ENCODE results near the gene ASB11. TPM values are rescaled to one million over a fixed set of nuclear protein-coding genes. Genes with fewer than 3 reads are reported as not detected.

Gene ASB11
- total RNA-seq, 1 donor = not detected

DNA sequence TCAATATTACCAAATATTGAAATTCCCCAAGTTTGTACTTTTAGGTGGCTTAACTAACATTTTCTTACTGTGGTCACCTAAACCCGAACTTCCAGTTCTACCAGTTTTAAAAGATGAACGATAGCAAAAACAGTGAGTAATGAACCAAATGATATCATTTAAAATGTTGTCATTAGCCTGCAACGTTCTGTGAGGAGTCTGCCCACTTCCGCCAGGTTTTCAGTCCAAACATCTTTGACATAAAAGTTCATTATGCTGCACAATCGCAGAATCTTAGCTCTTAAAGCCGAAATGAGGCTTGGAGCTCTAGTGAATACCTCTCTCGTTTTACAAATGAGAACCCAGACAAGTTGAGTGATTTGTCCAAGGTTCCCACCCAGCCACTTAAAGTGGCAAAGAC is 19.1 kb upstream of the ASB11 start:
- DNase-seq (ENCODE audit: low read depth) = peak; percentile 26
- TF ChIP-seq, protein P1, sequence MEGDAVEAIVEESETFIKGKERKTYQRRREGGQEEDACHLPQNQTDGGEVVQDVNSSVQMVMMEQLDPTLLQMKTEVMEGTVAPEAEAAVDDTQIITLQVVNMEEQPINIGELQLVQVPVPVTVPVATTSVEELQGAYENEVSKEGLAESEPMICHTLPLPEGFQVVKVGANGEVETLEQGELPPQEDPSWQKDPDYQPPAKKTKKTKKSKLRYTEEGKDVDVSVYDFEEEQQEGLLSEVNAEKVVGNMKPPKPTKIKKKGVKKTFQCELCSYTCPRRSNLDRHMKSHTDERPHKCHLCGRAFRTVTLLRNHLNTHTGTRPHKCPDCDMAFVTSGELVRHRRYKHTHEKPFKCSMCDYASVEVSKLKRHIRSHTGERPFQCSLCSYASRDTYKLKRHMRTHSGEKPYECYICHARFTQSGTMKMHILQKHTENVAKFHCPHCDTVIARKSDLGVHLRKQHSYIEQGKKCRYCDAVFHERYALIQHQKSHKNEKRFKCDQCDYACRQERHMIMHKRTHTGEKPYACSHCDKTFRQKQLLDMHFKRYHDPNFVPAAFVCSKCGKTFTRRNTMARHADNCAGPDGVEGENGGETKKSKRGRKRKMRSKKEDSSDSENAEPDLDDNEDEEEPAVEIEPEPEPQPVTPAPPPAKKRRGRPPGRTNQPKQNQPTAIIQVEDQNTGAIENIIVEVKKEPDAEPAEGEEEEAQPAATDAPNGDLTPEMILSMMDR (IDR thresholded peaks at IDR 0.05; ENCODE audit: insufficient read depth, low read length) = no peak
- H3K4me3 ChIP-seq (ENCODE audit: low read depth, low read length) = peak overlapping the region; percentile 75

DNA sequence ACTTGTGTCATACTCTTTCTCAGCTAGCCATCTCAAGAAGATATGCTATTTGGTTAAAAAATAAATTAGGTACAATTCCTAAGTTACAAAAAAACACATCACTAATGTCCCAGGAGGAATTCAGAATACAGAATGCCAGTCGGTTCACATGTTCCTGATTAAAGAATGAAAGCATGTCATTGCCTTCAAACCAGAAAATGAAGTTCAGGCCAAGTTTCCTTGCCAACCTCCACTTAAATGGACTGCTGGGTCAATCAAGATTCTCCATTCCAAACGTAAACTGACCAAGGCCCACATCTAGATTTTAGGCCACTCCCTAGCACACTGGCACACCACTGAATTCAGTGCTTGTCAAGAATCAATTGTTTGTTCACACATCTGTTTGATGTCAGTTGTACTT is 13.4 kb upstream of the ASB11 start:
- TF ChIP-seq, protein P1 (IDR thresholded peaks at IDR 0.05; ENCODE audit: insufficient read depth, low read length) = no peak
- H3K4me3 ChIP-seq (ENCODE audit: low read depth, low read length) = no peak overlapping the region
- DNase-seq (ENCODE audit: low read depth) = peak; percentile 13

DNA sequence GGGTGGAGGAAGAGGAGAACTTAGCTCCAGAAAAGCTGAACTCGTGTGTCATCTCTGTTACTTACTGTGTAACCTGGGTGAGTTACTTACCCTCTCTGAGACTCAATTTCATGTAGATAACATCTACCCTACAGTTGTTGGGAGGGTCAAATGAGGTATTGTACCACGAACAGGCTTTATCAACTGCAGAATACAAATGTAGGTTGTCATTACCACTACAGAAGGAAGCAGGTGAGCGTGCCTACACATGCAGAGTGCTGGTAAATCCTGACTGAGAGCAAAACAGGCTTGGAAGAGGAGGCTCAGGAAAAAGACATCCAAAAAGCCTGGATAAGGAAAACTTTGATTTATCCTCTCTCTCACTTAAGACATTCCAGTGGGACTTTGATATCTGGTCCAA is 12.7 kb upstream of the ASB11 start:
- H3K4me3 ChIP-seq (ENCODE audit: low read depth, low read length) = no peak overlapping the region
- no peak for DNase-seq (ENCODE audit: low read depth)
- TF ChIP-seq, protein P1 (IDR thresholded peaks at IDR 0.05; ENCODE audit: insufficient read depth, low read length) = no peak

DNA sequence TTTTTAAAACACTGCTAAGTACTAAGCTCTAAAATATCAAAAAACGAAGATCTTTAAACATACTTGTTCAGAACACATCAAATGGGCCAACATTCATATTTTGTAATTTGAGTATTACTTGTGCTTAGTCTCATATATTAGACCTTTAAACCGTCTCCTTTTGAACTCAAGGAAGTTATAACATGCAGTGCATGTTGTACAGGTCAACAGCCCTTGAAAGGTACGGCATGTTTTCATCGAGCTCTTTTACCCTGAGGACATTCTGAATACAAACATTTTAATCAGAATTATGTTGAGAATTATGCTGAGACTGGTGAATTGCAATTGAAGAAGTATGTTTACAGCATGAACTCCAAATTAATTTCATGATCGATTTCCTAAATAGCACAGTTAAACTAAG is 7.0 kb upstream of the ASB11 start:
- TF ChIP-seq, protein P1 (IDR thresholded peaks at IDR 0.05; ENCODE audit: insufficient read depth, low read length) = no peak
- H3K4me3 ChIP-seq (ENCODE audit: low read depth, low read length) = no peak overlapping the region

DNA sequence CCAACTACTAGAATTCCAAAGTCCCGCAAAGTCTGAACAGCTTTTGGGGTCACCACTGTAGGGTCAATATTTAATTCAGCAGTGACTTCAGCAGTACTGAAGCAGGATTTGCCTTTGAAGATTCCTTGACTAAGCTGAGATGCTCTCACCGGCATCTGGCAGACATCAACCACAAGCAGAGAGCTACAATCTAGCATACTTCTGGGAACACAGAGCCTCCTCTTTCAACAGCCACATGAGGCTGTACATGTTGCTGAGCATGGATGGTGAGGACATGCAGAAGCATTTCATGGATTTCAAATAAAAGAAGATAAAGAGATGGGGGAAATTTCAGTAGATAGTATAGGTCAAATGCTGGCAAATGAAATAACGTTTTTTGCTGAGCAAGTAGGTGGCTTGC is 6.6 kb upstream of the ASB11 start:
- no peak for DNase-seq (ENCODE audit: low read depth)
- TF ChIP-seq, protein P1 (IDR thresholded peaks at IDR 0.05; ENCODE audit: insufficient read depth, low read length) = no peak
- H3K4me3 ChIP-seq (ENCODE audit: low read depth, low read length) = no peak overlapping the region

More for the DNA sequence above, 7.0 kb upstream of the ASB11 start:
- no peak for DNase-seq (ENCODE audit: low read depth)

DNA sequence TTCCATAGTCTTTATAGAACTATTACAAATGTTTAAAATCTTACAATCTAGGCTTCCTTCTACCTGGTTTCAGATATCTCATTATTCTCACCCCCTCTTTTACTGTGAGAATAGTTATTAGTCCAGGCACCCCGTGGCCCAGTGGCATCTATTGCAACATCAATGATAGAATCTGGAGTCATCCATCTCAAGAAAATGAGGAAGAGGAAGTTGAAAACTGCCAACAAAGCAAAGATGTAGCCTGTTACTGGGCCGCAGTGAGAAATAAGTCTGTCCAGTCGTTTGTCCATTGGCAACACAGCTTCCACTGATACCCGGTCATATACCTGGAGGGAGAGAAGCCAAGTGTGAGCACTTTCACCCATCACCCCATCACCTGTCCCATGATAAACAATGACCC is 6.0 kb upstream of the ASB11 start:
- DNase-seq (ENCODE audit: low read depth) = no peak
- no peak overlapping the region for H3K4me3 ChIP-seq (ENCODE audit: low read depth, low read length)
- TF ChIP-seq, protein P1 (IDR thresholded peaks at IDR 0.05; ENCODE audit: insufficient read depth, low read length) = no peak

DNA sequence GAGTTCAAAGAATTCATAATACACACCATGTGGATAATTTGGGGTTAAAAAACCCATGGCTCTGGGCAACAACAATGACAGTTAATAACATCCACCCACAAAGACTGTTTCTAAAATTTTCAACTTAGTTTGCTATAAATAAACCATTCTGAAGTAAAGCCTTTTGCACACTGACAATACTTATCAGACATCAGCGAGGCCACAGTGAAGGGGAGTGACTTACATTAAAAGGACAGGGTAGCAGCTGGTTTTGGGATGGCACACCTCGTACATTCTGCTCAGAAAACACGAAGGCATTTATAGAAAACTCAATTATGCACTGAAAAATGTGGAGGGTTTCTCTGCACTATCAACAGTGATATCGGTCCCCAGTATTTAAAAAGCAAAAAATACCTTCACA is 4.9 kb upstream of the ASB11 start:
- H3K4me3 ChIP-seq (ENCODE audit: low read depth, low read length) = no peak overlapping the region
- TF ChIP-seq, protein P1 (IDR thresholded peaks at IDR 0.05; ENCODE audit: insufficient read depth, low read length) = no peak
- no peak for DNase-seq (ENCODE audit: low read depth)
